Lung (tissue), 12 donors: ENCODE results near the gene ADAMTS16. TPM values are rescaled to one million over a fixed set of nuclear protein-coding genes. Genes with fewer than 3 reads are reported as not detected.

ENCODE experiments used
- ATAC-seq: fragments of 200-7000 bp; cut with Tn5 transposase; one replicate; pipeline ENCODE4 v1.9.1; 2020; ENCODE audit warnings: moderate number of reproducible peaks; ENCODE audit not compliant: insufficient read depth, low FRiP score
- DNase-seq, 3 donors: peaks; one replicate each; pipeline ENCODE4 v3.0.0-alpha.2; 2013 to 2017
- H3K27ac ChIP-seq, 2 donors: one replicate each; pipeline ENCODE4 v1.5.1; 2013; ENCODE audit warnings: mild to moderate bottlenecking in 2 of 2, moderate library complexity in 2 of 2, control low read depth in 1 of 2, inconsistent platforms in 1 of 2, low read depth in 1 of 2, low read length in 1 of 2
- H3K27me3 ChIP-seq, 3 donors: one replicate each; pipeline ENCODE4 v1.5.1; 2013; ENCODE audit warnings: low read length in 2 of 3; ENCODE audit not compliant: control insufficient read depth in 3 of 3, insufficient read depth in 3 of 3
- H3K36me3 ChIP-seq, 4 donors: one replicate each; pipeline ENCODE4 v1.5.1; 2013; ENCODE audit warnings: low read length in 4 of 4, mild to moderate bottlenecking in 1 of 4, moderate library complexity in 1 of 4; ENCODE audit not compliant: control insufficient read depth in 4 of 4, insufficient read depth in 4 of 4
- H3K4me1 ChIP-seq, 5 donors: one replicate each; pipeline ENCODE4 v1.5.1; 2013; ENCODE audit warnings: low read length in 5 of 5, mild to moderate bottlenecking in 2 of 5, moderate library complexity in 1 of 5; ENCODE audit not compliant: control insufficient read depth in 5 of 5, insufficient read depth in 5 of 5
- H3K4me3 ChIP-seq: one replicate; pipeline ENCODE4 v1.5.1; 2013; ENCODE audit warnings: mild to moderate bottlenecking, control low read depth, moderate library complexity
- H3K9ac ChIP-seq, 2 donors: one replicate each; pipeline ENCODE4 v1.5.1; 2013; ENCODE audit warnings: low read length in 2 of 2, control low read depth in 1 of 2; ENCODE audit not compliant: insufficient read depth in 1 of 2
- H3K9me3 ChIP-seq, 4 donors: one replicate each; pipeline ENCODE4 v1.5.1; 2013; ENCODE audit warnings: low read length in 3 of 4, mild to moderate bottlenecking in 1 of 4, moderate library complexity in 1 of 4; ENCODE audit not compliant: control insufficient read depth in 4 of 4, insufficient read depth in 3 of 4
- WGBS, 2 donors: extraction: QIAGEN DNeasy Blood & Tissue Kit; methylation state at CpG; one replicate each; pipeline ENCODE4 v1.1.7; 2013; 5-methylcytosine and 5-hydroxymethylcytosine counted together
- polyA plus RNA-seq, 2 donors: library from polyadenylated mRNA; stranded (reverse); fragments of 200-250 nt; gene quantifications; one replicate each; pipeline ENCODE4 v1.2.1, GENCODE V29; 2013
- total RNA-seq, 2 donors: library from RNA; depleted of rRNA in 1 of 2; stranded (reverse); fragments of >200 nt in 1 of 2; gene quantifications; one replicate each; pipeline ENCODE4 v1.2.1, GENCODE V29; 2014 to 2021
- TF ChIP-seq, protein P1 (sequence below): IDR thresholded peaks from 2 replicates; pipeline ENCODE4 v1.5.1; 2012; ENCODE audit warnings: mild to moderate bottlenecking; ENCODE audit errors: control extremely low read depth, extremely low read depth
- donor health status: control.
- donor health status: control.
- donor health status: Bipolar disorder and iron deficiency.
- donor health status: healthy.
- donor health status: DM: yes; HTN: yes; CAD: no.

Gene ADAMTS16
- total and polyA plus RNA-seq, 4 donors = 0.09 to 0.97 TPM; not detected in 2

DNA sequence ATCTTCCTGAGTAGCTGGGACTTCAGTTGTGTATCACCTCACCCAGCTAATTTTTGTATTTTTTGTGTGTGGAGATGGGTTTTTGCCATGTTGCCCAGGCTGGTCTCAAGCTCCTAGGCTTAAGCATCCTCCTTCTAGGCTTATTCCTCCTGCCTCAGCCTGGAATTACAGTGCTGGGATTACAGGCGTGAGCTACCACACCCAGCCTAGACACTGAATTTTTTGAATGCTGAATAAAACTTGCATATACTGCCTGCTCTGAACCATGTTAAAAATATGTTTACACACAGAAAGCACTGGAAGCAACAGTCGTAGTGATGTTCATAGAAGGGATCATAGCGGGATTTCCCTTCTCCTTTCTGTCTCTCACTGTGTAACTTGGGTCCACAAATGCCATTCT is 161.0 kb downstream of the ADAMTS16 start:
- peaks cover 0 to 24% (median 6%) of the 10 kb centered on the region in 5 donors for H3K4me1 ChIP-seq
- DNase-seq (no peak), ATAC-seq (no peak)
- no peaks in the 10 kb centered on the region for H3K36me3 ChIP-seq
- H3K4me3 ChIP-seq = no peak overlapping the region
- H3K27me3 ChIP-seq = no peaks in the 10 kb centered on the region
- no peak overlapping the region for H3K27ac ChIP-seq
- 0 to 61% methylated on average over 3 of the region's 3 CpGs for WGBS, 2 donors
- TF ChIP-seq, protein P1, sequence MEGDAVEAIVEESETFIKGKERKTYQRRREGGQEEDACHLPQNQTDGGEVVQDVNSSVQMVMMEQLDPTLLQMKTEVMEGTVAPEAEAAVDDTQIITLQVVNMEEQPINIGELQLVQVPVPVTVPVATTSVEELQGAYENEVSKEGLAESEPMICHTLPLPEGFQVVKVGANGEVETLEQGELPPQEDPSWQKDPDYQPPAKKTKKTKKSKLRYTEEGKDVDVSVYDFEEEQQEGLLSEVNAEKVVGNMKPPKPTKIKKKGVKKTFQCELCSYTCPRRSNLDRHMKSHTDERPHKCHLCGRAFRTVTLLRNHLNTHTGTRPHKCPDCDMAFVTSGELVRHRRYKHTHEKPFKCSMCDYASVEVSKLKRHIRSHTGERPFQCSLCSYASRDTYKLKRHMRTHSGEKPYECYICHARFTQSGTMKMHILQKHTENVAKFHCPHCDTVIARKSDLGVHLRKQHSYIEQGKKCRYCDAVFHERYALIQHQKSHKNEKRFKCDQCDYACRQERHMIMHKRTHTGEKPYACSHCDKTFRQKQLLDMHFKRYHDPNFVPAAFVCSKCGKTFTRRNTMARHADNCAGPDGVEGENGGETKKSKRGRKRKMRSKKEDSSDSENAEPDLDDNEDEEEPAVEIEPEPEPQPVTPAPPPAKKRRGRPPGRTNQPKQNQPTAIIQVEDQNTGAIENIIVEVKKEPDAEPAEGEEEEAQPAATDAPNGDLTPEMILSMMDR = no peak
- peaks cover 0 to 13% (median 0%) of the 10 kb centered on the region in 4 donors for H3K9me3 ChIP-seq
- H3K9ac ChIP-seq = no peak overlapping the region

DNA sequence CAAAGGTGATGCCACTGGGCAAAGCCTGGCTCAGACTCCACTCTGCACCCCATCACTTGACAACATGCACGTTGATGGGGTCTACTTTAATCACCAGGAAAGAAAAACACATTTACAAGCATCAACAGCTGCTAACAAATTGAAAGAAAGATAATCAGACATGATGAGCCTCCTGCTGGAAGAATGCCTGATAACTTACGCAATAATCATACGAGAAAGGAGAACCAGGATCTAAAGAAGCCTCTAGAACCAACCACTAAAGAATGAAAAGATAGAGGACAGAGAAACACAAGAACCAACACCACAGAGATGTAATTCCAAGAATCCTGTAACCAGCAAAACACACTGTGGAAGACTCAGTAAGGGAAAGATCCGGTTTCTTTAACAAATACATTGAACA is 162.1 kb downstream of the ADAMTS16 start:
- H3K9ac ChIP-seq = no peak overlapping the region
- H3K27ac ChIP-seq = no peak overlapping the region
- DNase-seq (no peak), ATAC-seq (no peak)
- no peak overlapping the region for H3K4me3 ChIP-seq
- no peaks in the 10 kb centered on the region for H3K36me3 ChIP-seq
- WGBS, 2 donors = 63 to 68% methylated on average over 4 of the region's 4 CpGs
- H3K9me3 ChIP-seq = peaks cover 0 to 13% (median 0%) of the 10 kb centered on the region in 4 donors
- TF ChIP-seq, protein P1 = no peak
- H3K27me3 ChIP-seq = no peaks in the 10 kb centered on the region
- peaks cover 0 to 34% (median 6%) of the 10 kb centered on the region in 5 donors for H3K4me1 ChIP-seq

- DNase-seq = no peak
- H3K27me3 ChIP-seq = no peaks in the 10 kb centered on the region
- peaks cover 0 to 13% (median 0%) of the 10 kb centered on the region in 4 donors for H3K9me3 ChIP-seq
- no peak overlapping the region for H3K4me3 ChIP-seq
- ATAC-seq = no peak
- peaks cover 0 to 34% (median 4%) of the 10 kb centered on the region in 5 donors for H3K4me1 ChIP-seq
- 92 to 95% methylated on average over 15 of the region's 15 CpGs for WGBS, 2 donors
- H3K9ac ChIP-seq = no peak overlapping the region
- TF ChIP-seq, protein P1 = no peak
- H3K27ac ChIP-seq = no peak overlapping the region
- H3K36me3 ChIP-seq = no peaks in the 10 kb centered on the region
These were observed 163.1 kb downstream of the ADAMTS16 start for GRCh38 chr5:5303242-5303641.

DNA sequence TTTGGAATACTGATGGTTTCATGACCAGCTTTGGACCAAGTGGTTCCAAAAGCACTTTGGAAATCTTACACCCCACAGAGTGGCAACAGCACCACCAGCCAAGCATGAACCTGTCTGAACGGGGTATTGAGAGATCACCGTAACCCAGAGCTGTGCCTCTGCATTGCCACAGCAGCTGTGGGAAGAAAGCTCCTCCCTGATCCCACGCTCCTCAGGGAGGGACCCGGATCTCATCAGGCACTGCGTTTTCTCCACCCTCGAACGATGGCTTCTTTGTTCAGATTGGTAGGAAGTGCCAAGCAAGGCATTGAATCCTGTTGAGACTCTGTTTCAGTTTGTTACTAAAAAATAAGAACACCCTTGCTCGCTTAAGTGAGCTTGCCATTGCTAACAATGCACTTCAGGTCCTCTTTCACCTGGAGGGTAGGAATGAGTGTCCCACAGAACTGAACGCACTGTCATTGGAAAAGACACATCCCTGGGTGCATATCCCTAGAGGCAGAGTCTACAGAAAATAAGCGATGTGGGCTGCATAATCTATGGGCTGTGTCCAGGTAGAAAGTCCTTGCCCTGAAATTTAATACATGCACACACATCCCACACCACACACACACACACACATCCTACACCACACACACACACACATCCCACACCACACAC is 164.4 kb downstream of the ADAMTS16 start:
- Histone ChIP-seq H3K4me1 (peaks cover 0 to 24% (median 3%) of the 10 kb centered on the region in 5 donors), H3K9me3 (peaks cover 0 to 13% (median 0%) of the 10 kb centered on the region in 4 donors), H3K36me3 (no peaks in the 10 kb centered on the region), H3K4me3 (no peak overlapping the region), H3K9ac (no peak overlapping the region), H3K27me3 (no peaks in the 10 kb centered on the region), H3K27ac (no peak overlapping the region)
- TF ChIP-seq, protein P1 = no peak
- DNase-seq (no peak), ATAC-seq (no peak)
- 43 to 64% methylated on average over 10 of the region's 10 CpGs for WGBS, 2 donors
